HG03135 (cell line): ENCODE data around the gene FGD3.
"Not testable (repeated sequence)": the region's sequence is repeated elsewhere in the genome, so short reads cannot be mapped to it uniquely, and the experiment has no call there.

Experiments used
- ATAC-seq: cut with Tn5 transposase; IDR thresholded peaks from one replicate; pipeline ENCODE4 v1.9.1; 2021; ENCODE audit warnings: mild to moderate bottlenecking, moderate library complexity; ENCODE audit not compliant: unreplicated experiment

The FGD3 gene

DNA sequence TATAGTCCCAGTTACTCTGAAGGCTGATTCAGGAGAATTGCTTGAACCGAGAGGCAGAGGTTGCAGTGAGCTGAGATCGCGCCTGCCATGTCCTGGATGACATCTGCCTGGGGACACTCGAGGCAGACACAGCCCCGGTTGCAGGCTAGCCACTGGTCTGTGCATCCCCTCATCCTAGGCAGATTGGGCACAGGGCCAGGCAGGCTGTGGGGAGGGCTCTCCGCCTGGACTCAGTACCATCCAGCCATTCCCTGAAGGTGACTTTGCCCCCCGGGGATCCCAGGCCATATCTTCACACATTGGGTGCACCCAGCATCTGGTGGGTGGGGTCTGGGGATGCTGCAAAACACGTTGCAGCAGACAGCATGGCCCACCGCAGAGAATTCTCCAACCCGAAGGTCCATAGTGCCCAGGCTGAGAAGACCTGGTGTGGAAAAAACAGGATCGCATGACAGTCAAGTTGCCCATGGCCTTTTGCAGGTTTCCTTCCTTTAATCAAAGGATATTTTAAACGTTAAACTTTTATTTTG, 60.3 kb downstream of the FGD3 start:
- ATAC-seq, result no peak

DNA sequence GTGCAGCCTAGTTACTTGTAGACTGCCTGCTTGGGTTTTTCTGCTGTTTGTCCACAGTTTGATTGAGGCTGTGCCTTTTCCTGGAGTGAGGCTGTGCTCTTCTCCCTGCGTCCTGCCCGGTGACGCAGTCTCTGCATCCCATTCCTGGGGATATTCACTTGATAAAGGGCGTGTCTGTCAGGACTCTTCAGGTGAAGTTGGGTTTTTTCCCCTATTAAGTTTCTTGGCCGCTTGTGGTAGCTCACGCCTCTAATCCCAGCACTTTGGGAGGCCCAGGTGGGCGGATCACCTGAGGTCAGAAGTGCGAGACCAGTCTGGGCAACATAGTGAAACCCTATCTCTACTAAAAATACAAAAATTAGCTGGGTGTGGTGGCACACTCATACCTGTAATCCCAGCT, 61.1 kb downstream of the FGD3 start:
- ATAC-seq, result no peak

DNA sequence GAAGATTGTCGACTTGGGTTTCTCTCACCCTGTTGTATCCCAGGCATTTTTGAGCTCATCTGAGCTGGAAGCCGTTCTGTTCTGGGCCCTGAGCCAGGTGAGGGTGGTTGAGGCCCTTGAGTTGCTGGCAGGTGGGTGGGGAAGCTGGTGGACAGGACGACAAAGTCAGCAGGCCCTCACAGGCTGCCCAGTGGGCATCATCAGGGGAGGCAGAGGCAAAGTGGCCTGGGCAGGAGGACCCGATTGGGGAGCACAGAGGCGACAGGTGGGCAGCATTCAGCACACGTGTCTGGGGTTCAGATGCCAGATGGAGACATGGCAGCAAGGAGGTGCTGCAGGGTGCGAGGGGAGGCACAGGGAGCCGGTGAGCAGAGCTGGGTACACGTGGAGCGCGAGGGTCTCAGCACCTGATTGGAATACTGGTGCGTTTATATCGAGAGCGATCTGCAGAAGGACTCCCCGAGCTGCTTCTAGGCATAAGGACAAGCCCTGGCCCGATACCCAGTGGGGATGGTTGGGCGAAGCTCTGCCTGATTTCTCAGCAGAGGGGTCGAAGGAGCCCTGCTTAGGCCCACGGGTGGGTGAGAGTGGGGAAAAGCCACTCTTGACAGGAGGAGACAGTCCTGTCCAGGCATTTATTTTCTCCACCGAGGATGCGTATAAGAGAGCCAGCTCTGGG, 62.2 kb downstream of the FGD3 start:
- ATAC-seq, result no peak

DNA sequence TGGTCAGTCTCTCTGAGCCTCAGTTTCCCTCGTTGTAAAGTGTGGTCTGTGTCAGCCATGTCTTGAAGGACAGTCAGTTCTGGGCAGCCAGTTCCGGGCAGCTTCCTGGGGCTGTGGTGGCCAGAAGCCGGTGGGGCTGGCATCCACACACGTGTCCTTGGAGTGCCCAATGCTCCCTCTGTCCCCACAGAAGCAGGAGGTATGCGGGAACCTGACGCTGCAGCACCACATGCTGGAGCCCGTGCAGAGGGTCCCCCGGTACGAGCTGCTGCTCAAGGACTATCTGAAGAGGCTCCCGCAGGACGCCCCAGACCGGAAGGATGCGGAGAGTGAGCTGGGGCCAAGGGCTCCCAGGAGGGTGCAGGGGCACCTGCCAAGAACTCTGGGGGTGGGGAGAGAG, 62.7 kb downstream of the FGD3 start:
- ATAC-seq, result no peak

DNA sequence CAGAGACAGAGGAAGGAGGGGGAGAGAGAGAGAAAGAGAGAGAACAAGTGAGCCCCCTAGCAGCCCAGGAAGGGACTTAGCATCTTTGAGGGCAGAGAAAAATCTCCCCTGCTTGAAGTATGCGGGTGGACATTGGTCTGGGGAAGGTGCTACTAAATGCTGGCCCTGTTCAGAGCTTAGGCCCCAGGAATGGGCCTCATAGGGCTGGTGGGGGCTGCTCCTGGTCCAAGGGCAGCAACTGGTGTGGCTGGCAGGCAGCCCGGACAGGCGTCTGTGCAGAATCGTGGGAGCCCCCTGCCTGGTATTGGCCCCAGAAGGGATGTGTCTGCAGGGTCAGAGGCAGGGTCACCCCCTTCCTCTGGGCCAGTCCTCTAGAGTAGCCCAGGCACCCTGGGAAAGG, 63.4 kb downstream of the FGD3 start:
- no peak for ATAC-seq

DNA sequence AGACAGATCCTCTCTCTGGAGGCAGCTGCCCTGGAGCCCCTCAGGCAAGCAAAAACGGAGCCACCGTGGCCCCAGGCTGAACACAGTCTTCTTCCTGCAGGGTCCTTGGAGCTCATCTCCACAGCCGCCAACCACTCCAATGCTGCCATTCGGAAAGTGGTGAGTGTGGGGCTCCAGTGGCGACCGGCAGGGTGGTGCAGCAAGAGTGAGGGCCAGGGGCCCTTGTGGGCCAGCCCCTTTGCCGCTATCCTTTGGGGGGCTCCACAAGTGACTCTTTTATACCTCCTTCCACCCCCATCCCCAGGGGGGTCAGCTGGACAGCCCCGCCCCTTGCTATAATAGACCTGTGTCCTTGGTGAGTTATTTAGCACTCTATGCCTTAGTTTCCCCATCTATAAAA, 63.8 kb downstream of the FGD3 start:
- ATAC-seq, result no peak

DNA sequence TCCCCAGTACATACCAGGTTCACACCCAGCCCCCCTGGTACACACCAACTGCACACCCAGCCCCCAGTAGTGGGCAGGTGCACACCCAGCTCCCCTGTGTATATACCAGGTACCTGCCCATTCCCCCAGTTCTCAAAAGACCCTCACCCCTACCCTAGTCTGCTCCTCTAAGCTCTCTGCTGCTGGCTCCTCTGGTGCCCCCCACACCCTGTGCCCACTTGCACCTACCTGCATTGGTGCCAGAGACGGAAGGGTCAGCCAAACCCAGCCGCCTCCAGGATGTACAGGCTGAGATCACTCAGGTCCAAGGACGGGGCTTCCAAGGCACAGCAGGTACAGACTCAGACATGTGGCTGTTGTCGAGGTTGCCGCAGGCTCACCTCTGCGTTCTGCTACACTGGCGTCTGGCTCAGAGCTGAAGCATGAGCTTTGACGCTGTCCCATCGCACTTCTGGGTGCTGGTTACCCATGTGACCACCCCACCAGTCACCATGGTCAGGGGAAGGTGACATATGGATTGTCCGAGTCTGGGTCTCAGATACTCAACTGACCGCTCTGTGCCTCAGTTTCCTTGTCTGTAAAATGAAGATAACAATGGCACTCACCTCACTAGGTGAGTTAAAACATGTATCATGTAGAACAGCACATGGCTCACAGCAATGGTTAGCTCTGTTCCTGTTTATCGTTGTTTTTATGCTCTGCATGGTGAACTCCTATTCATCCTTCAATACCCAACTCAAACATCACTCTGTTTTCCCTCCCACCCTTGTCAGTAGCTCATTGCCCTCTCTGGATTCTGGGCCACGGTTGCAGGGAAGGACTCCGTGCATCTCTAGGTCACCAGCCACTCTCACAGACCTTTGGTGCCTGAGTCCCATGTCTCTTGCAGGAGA, 65.9 kb downstream of the FGD3 start:
- no peak for ATAC-seq

DNA sequence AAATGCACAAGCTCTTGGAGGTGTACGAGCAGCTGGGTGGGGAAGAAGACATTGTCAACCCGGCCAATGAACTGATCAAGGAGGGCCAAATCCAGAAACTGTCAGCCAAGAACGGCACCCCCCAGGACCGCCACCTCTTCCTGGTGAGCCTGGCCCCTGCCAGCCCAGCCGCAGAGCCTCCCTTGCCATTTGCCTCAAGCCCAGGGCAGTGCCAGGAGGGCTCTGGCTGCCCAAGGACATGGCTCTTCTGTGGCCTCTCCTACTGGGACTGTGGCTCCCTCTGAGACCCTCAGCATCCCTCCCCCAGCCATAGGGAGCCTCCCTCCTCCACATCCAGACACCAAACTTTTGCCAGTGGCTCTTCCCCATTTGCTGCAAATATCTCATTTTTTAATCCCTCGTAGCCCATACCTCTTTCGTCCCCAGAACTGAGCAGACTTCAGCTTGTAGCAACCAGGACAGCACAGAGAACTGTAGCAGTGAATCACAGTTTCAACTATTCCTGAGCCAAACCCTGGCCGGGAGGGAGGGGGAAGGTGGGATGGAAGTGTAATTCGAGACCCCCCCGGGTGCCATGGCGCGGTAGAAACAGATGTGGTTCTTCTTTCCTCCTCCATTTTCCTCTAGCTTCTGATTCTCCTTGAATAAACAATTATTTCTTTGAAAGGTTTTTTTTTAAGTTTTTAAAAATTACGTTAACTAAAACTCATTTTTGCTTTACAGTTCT, 66.7 kb downstream of the FGD3 start:
- ATAC-seq, result no peak

DNA sequence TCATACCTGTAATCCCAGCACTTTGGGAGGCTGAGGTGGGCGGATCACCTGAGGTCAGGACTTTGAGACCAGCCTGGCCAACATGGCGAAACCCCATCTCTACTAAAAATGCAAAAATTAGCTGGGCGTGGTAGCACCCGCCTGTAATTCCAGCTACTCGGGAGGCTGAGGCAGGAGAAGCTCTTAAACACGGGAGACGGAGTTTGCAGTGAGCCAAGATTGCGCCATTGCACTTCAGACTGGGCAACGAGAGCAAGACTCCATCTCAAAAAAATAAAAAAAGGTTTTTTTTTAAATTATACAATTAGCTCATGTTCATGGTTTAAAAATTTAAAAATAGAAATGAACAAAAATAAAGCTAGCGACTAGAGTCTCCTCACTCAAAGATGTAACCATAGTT, 67.9 kb downstream of the FGD3 start:
- ATAC-seq, result not testable (repeated sequence)

DNA sequence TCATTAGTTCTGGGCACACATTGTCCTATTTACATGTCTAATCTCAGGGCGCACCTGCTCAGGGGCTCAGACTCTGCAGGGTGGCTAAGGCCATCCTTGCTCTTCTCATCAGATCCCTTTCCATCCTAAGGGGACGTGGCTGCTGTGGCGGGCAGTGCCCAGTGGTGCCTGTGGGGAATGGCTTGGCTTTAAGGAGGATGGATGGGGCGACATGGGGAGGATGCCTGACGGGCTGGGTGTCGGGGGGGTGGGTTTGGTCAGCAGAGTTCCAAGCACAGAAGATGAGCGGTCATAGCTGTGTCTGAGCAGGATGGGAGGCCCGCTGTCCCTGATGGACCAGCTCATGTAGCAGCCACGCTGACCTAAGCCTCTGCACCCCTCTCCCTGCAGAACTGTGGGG, 70.3 kb downstream of the FGD3 start:
- no peak for ATAC-seq

DNA sequence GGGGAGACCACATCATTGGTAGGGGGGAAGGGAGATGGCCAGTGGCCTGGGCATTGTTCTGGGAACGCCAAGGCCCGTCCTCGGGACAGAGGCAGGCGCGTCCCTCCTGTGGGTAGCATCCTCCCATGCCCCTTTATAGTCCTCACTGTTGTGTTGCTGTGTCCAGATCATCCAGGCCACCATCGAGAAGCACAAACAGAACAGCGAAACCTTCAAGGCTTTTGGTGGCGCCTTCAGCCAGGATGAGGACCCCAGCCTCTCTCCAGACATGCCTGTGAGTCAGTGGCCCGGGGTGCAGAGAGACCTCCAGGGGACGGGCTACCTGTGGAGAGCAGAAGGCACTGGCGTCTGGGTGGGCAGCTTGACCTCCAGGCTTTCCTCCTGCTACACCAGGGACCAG, 72.8 kb downstream of the FGD3 start:
- ATAC-seq, result no peak

DNA sequence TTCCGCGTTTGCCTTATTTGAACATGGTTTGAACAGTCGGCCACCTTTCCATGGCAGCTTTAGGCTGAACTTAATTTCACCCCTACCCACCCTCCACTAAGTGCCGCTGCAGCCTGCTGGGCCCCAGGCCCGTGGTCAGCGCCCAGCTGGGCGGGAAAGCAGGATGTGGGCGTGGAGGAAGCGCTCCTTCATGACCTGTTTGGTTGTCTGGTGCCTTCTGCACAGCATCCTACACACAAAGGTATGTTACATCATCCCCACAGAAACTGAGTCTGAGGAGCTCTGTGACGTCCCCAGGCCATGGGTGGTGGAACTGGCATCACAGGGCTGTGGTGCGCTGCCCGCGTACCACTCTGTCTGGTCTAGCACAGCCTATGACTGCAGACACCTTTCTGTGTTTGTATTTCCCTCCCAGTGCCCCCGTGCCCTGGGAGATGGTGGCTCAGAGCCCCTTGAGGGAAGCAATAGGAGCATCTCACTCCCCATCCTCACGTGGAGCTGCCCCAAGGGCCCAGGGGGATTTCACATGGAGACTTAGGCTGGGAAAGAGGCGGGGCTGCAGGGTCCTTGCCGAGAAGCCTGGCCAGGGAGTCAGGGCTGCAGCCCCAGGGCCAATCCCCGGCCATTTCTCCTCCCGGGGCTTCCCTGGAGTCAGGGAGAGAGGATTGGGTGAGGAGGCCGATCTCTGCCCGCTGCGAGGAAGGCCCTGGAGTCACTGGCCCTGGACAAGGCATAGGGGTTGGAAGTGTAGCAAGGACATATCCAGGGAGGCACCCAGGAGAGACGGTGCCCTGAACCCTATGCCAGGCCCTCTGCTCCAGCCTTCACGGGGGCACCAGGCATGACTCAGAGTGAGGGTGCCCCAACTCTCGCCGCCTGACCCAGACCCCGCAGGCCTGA, 73.7 kb downstream of the FGD3 start:
- no peak for ATAC-seq

DNA sequence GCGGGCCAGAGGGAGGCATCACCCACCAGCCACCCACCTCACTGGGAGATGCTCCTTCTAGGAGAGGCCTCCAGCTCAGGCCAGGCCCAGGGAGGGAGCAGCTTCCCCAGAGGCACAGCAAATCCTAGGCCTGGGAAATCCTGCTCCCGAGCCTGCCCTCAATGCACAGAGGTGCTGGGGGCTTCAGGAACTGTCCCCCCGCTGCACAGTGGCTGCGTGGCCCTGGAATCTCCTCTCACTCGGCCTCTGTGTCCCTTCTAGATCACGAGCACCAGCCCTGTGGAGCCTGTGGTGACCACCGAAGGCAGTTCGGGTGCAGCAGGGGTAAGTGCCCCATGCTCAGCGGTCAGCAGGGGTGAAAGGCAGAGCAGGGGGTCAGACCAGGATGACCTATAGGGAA, 74.7 kb downstream of the FGD3 start:
- no peak for ATAC-seq

DNA sequence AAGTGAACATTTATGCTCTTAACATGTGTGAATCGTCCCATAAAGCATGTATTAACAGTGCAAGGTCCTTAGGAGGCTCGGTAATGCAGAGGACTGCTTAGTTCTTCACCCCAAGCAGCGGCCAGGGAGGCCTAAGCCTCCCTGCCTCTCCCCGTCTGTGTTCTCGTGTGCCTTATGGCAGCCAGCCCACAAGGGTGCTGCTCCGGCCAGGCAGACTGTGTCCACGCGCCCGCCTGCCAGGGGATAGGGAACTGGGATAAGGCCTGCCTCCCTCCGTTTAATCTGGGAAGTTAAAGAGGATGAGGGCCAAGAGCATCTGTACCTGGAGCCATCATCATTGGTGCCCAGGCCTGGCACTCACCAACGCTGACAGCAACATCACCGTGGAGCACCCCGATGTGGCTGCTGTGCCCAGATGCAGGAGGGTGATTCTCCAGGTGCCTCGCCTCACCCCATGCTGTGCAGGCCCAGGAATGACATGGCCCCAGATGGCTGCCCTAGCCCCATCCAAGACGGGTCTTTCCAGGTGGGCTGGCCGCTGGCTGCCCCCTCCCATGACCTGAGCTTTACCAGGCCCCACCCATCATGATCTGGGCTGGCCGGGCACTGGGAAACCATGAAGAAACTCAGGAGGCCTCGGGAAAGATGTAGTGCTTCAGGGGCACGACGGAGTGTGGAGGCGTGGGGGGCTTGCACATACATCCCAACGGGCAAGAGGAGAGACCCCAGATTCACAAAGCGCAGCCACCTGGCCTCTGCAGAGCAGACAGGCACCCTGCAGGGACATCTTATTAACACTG, 75.6 kb downstream of the FGD3 start:
- no peak for ATAC-seq

DNA sequence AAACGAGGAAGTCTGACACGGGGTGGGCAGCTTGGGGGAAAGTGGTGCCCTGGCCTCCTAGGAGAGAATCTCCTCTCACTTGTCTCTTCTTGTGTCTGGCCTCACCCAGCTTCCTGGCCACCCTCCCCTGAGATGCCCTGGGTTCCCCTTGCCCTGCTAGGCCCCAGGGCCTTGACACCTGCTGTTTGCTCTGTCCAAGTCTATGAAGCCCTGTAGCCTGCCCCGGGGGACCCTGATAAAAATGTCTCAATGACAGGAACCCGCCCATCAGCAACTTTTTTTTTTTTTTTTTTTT, 76.1 kb downstream of the FGD3 start:
- no peak for ATAC-seq

DNA sequence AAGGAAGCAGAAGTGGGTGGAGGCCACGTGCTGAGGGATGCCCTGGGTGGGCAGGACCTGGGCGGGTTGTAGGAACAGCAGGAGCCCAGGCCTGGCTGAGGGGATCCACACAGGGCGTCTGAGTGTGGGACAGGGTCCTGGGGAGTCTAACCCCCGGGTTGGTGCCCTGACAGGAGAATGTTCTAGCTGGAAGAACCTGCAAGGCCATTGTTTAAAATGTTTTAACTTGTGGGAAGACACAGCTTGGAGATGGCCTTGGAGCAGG, 77.3 kb downstream of the FGD3 start:
- no peak for ATAC-seq

DNA sequence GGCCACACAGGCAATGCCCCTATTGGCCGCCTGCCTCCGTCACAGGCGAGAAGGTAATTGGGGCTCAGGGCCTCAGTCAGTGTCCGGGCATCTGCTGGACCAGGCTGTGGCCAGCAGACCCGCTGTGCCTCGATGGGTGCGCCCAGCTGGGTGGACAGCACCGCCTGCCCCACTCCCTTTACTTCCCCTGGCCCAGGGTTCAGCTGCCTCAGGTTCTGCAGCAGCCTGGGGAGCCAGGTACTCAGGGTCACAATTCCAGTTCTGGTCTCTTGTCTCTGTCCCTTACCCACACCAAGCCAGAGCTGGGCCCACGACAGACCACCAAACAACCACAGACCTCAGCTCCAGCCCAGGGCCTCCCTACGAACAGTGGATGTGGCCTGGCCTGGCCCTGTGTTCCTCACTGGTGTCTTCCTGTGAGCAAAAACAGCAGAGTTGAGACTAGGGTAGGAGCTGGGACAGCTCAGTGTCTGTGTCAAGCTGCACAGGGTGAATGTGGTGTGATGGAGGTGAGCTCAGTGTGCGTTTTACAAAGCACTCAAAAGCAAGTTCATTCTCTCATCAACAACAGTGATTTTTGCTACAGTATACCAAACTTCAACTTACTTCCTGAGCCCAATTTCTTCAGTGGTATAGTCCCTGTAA, 77.8 kb downstream of the FGD3 start:
- ATAC-seq, result no peak

DNA sequence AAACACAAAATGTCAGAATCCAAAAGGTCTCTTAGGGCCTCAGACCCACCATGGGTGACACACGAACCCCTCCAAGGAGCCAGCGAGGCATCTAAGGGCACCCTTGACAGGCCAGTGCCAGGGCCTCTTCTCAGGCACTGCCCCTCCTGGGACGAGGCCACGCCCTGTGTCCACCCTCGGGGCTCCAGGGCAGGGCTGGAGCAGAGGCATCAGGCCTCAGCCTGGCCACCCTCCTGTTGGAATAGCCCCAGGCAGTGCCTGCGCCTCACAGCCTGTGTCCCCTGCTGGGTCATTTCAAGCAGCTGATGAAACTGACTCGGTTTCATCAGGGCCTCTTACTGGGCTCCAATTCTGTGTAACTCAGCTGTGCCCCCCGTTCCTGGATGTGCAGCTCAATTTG, 78.4 kb downstream of the FGD3 start:
- no peak for ATAC-seq

DNA sequence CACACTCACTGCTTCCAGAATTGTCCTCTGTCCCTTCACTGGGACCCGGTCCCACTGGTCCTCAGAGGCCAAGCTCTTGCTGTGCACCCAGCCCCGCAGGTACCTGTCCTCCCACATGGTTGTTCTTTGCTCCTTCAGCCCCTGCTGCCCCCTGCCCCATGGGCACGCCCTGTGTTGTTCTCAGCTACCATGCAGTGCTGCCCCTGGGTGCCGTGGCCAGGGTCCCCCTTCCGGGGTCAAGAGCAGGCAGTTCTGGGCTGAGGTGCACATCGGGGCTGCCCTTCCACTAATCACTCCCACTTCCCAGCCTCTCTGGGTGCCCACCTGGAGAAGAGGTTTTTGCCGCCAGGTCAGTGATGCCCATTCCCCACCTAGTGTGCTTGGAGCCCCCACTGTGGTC, 79.3 kb downstream of the FGD3 start:
- no peak for ATAC-seq

DNA sequence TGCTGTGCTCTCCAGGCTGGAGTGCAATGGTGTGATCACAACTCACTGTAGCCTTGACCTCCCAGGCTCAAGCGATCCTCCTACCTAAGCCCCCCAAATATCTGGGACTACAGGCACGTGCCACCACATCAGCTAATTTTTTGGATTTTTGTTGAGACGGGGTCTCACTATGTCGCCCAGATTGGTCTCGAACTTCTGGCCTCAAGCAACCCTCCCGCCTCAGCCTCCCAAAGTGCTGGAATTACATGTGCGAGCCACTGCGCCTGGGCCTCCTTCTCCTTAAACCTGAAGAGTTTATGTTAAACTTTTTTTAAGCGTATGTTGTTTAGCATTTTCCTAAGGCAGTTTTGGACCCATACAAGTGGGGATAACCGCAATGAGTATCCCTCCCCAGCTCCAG, 80.4 kb downstream of the FGD3 start:
- ATAC-seq, result no peak
